ENCODE data around the gene GIGYF2.

The GIGYF2 gene

DNA sequence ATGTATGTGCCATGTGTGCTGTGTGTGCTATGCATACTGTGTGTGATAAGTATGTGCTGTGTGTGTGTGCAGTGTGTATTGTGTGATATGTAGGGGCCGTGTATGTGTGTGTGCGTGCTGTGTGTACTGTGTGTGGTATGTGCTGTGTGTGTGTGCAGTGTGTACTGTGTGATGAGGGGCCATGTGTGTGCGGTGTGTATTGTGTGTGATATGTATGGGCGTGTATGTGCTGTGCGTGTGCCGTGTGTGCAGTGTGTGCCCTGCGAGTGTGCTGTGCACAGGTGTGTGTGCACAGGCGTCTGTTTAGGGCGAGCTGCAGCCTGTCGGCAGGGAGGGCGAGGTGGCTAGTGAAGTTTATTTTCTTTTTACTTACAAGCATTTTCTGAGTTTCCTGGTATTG, 189.0 kb downstream of the GIGYF2 start:
- ATAC-seq (no peak), DNase-seq (no peak)
- H3K4me3 Mint-ChIP-seq: no peak overlapping the region
- peaks cover 10% of the 10 kb centered on the region for H3K27me3 Mint-ChIP-seq
- H3K27ac Mint-ChIP-seq: no peak overlapping the region
- H3K9me3 Mint-ChIP-seq: no peaks in the 10 kb centered on the region
- no peaks in the 10 kb centered on the region for H3K36me3 Mint-ChIP-seq (ENCODE audit: low read depth)
- H3K4me1 Mint-ChIP-seq: no peaks in the 10 kb centered on the region

DNA sequence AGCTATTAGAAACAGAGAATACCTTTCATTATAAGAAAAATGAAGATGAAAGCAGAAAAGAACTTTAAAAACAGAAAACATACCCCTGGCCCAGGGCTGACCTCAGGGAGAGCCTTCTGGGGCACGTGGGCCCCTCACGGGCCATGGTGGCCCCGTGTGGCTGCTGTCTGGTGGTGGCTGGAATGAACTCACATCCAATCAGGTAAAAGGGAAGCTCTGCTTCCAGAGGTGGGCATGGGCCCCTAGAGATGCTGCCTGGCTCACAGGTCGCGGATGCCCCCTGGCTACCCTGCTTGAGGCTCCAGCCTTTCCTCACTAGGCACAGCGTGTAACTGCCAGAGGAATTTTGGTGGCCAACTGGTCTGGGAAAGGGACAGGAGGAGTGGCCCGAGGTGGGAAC, 189.5 kb downstream of the GIGYF2 start:
- Mint-ChIP-seq H3K36me3 (ENCODE audit: low read depth) (no peaks in the 10 kb centered on the region), H3K4me1 (no peaks in the 10 kb centered on the region), H3K4me3 (no peak overlapping the region), H3K27ac (no peak overlapping the region), H3K9me3 (no peaks in the 10 kb centered on the region), H3K27me3 (peaks cover 14% of the 10 kb centered on the region)
- no peak for DNase-seq
- no peak for ATAC-seq

DNA sequence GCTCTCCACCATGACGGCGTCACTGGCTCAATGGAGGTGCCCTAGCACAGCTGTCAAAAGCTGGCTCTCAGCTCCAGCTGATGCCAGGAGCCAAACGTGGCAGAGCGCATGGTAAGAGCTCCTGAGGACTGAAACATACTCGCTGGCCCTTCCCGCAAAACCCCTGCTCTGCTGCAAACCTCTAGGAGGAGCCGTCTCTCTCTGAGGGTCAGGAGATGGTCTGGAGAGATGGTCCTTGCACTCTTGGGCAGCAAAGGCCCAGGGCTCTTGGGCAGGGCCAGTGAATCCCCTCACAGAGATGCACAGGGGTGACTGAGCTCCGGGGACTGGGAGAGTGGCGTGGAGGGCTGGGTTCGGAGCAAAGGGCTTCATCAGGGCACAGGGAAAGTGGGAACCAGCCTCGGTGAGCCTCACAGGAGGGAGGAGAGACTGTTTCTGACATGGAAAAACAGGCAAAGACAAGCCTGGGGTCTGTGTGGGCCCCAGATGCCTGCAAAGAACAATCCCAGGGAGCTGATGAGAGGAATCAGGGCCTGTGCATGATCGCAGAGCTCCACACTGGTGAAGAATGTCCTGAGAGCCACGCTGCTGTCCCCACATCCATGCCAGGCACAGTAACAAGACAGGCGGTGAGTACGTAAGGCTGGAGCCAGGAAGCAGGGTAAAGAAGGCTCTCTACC, 190.2 kb downstream of the GIGYF2 start:
- no peaks in the 10 kb centered on the region for H3K36me3 Mint-ChIP-seq (ENCODE audit: low read depth)
- ATAC-seq (no peak), DNase-seq (no peak)
- peaks cover 18% of the 10 kb centered on the region for H3K27me3 Mint-ChIP-seq
- H3K27ac Mint-ChIP-seq: no peak overlapping the region
- no peaks in the 10 kb centered on the region for H3K4me1 Mint-ChIP-seq
- no peaks in the 10 kb centered on the region for H3K9me3 Mint-ChIP-seq
- no peak overlapping the region for H3K4me3 Mint-ChIP-seq

DNA sequence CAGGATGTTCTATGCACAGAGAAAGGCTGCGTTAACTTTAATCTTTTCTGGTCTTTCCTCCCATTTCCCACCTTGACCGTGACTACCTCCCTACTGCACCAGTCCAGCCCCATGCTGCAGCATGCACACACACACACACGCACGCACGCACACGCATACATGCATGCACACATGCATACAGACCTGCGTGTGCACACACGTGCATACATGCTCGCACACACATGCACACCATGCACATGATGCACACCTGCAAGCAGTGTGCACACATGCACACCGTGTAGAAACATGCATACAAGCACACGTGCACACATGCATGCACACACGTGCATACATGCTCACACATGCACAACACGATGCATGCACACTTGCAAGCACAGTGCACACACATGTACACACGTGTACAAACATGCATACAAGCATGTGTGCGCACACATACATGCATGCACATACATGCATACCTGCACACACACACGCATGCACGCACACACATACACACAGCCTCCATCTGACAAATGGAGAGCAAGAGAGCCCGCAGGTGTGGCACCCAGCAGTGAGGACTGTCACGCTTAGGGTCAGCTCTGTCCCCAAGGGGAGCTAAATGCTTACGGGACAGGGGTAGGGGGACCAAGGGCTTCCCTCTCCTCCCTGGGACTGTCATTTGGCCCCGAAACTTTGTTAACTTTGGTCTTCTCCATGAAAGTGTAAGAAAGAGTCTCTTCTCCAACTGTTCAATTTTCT, 191.1 kb downstream of the GIGYF2 start:
- Mint-ChIP-seq H3K27ac (no peak overlapping the region), H3K9me3 (no peaks in the 10 kb centered on the region), H3K4me3 (no peak overlapping the region), H3K4me1 (no peaks in the 10 kb centered on the region), H3K27me3 (peaks cover 20% of the 10 kb centered on the region), H3K36me3 (ENCODE audit: low read depth) (no peaks in the 10 kb centered on the region)
- ATAC-seq (no peak), DNase-seq (no peak)

DNA sequence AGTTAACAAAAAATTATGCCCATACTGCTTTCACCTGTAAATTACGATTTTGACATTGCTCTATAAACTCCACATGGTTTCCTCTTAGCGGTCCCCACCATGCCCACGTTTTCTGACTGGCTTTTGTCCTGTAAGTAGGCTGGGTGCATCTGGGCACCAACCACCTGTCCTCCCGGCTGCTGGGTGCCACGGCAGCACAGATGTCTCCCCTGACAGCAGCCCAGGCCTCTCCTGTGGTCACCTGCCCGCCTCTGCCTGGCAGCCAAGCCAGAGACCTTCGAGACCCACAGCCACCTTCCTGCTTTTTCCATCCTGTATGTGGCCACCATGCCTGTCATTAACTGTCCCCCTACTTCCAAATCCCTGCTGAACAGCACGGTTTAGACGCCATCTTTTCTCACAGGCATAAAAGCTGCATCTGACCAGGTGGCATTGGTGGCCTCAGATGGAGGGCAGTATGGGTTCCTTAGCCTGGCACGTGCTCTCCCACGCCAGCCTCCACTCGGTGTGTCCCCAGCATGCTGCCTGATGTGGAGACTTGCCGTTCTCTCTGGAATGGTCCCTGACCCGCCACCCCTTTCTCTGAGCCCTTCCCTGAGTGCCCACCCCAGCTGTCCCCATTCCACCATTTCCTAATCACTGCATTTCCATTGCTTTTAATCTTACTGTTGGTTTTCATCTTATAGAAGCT, 191.9 kb downstream of the GIGYF2 start:
- ATAC-seq: no peak
- no peak overlapping the region for H3K27ac Mint-ChIP-seq
- H3K4me1 Mint-ChIP-seq: no peaks in the 10 kb centered on the region
- H3K36me3 Mint-ChIP-seq (ENCODE audit: low read depth): no peaks in the 10 kb centered on the region
- DNase-seq: no peak
- H3K9me3 Mint-ChIP-seq: no peaks in the 10 kb centered on the region
- peaks cover 20% of the 10 kb centered on the region for H3K27me3 Mint-ChIP-seq
- no peak overlapping the region for H3K4me3 Mint-ChIP-seq

DNA sequence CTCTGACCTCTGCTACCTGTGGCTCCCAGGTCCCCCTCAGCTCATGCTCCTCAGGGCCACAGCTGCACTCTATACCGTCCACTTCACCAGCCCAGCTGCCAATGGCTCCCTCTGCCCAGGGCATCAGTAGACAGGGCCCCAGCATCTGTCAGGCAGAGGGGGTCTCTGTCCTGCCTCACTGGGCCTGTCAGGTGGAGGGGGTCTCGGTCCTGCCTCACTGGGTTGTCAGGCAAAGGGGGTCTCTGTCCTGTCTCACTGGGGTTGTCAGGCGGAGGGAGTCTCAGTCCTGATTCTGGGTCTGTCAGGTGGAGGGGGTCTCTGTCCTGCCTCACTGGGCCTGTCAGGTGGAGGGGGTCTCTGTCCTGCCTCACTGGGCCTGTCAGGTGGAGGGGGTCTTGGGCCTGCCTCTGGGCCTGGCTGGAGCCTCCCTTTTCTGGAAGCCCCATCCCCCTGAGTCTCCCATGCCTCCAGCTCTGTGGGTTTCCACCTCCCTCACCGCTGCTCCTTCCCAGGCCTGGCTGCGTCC, 192.8 kb downstream of the GIGYF2 start:
- Mint-ChIP-seq H3K4me3 (no peak overlapping the region), H3K9me3 (no peaks in the 10 kb centered on the region), H3K36me3 (ENCODE audit: low read depth) (no peaks in the 10 kb centered on the region), H3K27me3 (peaks cover 24% of the 10 kb centered on the region), H3K4me1 (no peaks in the 10 kb centered on the region), H3K27ac (no peak overlapping the region)
- DNase-seq (no peak), ATAC-seq (no peak)

DNA sequence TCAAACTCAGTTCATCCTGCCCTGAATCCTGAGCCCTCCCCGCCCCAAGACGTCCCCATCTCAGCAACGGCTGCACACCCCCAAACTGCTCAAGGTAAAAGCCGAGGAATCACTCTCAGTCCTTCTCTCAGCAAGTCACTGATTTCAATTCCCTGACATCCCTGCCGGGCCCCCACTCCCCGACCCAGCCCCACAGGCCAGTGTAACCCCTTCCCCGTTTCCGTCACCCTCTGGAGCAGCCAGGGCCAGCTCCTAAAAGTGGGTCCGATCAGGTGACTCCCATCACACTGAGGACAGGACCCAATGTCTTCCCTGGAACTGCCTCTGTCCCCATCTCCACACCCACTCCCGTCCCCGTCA, 193.4 kb downstream of the GIGYF2 start:
- Mint-ChIP-seq H3K4me3 (no peak overlapping the region), H3K27ac (no peak overlapping the region)

DNA sequence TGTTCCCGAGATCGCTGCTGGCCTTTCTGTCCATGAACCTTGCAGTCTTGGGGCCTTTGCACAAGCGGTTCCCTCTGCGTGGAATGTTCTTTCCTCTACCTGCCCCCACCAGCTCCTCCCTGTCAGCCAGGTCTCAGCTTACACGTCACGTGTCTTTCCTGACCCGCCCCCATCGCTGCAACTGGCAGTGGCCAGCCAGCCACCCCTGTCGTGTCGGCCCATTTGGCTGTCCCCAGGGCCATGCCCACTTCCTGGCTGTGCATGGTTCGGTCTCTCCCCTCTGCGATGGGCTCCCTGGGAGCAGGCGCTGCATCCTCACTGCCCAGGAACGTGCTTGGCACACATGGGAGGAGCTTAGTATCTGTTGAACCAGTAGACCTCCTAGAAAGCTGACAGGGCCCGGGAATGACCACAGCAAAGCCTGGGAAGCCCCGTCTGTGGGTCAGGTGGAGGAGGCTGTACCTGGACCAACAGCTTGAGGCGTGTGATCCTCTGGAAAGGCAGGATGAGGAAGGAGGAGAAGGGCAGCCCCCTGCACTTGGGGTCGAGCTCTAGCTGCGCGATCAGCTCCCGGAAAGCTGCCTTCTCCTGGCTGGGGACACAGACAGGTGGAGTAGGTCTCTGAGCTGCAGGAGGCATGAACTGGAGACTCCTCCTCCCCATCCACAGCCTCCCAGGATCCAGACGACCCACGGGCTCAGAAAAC, 193.9 kb downstream of the GIGYF2 start:
- no peak for DNase-seq
- H3K36me3 Mint-ChIP-seq (ENCODE audit: low read depth): no peaks in the 10 kb centered on the region
- no peak overlapping the region for H3K4me3 Mint-ChIP-seq

More for the DNA sequence above, 193.4 kb downstream of the GIGYF2 start:
- no peaks in the 10 kb centered on the region for H3K9me3 Mint-ChIP-seq
- H3K4me1 Mint-ChIP-seq: no peaks in the 10 kb centered on the region
- H3K27me3 Mint-ChIP-seq: peaks cover 24% of the 10 kb centered on the region
- DNase-seq (no peak), ATAC-seq (no peak)
- H3K36me3 Mint-ChIP-seq (ENCODE audit: low read depth): no peaks in the 10 kb centered on the region

DNA sequence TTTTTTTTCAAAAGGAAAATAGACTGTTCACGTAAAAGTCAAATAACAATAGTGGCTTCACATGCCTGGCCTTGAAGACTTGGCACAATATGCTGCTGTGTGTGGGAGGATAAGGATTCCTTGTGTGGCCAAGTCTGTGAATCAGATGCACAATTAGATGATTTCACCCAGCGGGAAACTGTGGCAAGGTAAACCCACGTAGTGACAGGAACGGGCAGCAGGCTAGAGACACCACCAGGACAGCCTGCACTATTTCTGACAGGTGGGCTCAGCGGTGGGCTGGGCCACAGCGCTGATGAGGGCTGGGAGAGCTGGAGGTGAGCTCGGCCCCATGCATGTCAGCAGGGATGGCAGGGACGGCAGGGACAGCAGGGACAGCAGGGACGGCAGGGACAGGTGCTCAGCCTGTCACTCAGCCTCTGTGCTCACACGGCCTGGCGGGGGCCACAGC, 194.5 kb downstream of the GIGYF2 start:
- H3K36me3 Mint-ChIP-seq (ENCODE audit: low read depth): no peaks in the 10 kb centered on the region
- no peak for ATAC-seq
- H3K4me1 Mint-ChIP-seq: peaks cover 4% of the 10 kb centered on the region
- no peak for DNase-seq
- no peak overlapping the region for H3K27ac Mint-ChIP-seq
- H3K4me3 Mint-ChIP-seq: no peak overlapping the region
- no peaks in the 10 kb centered on the region for H3K9me3 Mint-ChIP-seq
- peaks cover 24% of the 10 kb centered on the region for H3K27me3 Mint-ChIP-seq

More for the DNA sequence above, 193.9 kb downstream of the GIGYF2 start:
- Mint-ChIP-seq H3K4me1 (peaks cover 2% of the 10 kb centered on the region), H3K9me3 (no peaks in the 10 kb centered on the region), H3K27me3 (peaks cover 24% of the 10 kb centered on the region), H3K27ac (no peak overlapping the region)
- no peak for ATAC-seq

DNA sequence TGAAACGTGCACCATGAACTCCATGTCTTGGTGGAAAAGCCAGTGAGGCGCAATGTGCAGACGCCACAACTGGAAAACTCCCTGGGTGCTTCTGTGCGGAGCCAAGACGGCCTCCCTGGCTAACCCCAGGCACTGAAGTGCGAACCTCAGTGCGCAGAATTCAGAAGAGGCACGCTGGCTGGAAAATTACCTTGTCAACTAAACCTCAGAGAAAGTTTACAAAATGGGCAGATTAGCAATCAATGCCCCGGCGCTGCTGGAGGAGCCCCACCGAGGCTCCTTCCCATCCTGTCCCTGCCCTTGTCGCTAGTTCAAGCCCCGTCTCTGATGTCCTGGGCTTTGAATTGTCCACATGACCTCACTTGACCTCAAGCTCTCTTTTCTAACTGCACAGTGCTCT, 195.1 kb downstream of the GIGYF2 start:
- no peak overlapping the region for H3K27ac Mint-ChIP-seq
- H3K36me3 Mint-ChIP-seq (ENCODE audit: low read depth): no peaks in the 10 kb centered on the region
- peaks cover 24% of the 10 kb centered on the region for H3K27me3 Mint-ChIP-seq
- ATAC-seq (no peak), DNase-seq (no peak)
- H3K9me3 Mint-ChIP-seq: no peaks in the 10 kb centered on the region
- no peak overlapping the region for H3K4me3 Mint-ChIP-seq
- peaks cover 4% of the 10 kb centered on the region for H3K4me1 Mint-ChIP-seq

DNA sequence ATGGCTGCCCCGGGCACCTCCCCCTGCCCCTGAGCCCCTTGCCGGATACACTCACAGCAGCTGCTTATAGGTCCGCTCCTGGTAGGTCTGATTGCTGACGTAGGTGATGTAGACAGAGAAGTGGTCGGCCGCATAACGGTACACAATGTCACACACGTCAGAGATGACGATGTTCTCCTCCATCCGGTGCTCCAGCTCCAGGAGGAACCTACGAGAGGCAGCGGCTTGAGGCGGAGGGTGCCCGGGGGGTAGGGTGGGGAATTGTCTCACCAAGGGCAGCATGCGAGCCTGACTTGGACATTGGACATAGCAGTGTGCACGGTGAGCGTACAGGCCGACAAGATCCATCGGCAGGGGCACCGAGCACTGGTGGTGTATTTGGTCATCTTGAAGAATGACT, 195.7 kb downstream of the GIGYF2 start:
- H3K27ac Mint-ChIP-seq: no peak overlapping the region
- DNase-seq (no peak), ATAC-seq (no peak)
- H3K9me3 Mint-ChIP-seq: no peaks in the 10 kb centered on the region
- H3K4me3 Mint-ChIP-seq: no peak overlapping the region
- no peaks in the 10 kb centered on the region for H3K36me3 Mint-ChIP-seq (ENCODE audit: low read depth)
- H3K4me1 Mint-ChIP-seq: peaks cover 4% of the 10 kb centered on the region
- H3K27me3 Mint-ChIP-seq: peaks cover 24% of the 10 kb centered on the region

DNA sequence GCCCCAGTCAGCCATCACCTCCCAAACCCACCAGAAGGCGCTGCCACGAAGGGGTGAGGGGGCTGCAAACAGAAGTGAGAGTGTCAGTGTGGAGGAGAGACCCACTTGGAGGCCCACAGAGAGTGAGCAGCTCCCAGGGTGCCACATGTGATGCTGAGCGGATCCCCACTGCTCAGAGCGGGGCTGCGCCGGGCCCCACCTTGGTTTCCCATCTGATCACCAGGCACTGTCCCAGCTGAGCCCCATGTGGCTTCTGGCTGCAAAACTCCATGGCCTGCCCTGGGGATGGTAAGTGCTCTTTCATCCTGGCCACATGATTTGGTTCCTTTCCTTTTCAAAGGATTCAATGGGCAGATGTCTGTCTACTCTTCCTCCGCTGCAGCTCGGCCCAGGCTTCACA, 196.7 kb downstream of the GIGYF2 start:
- Mint-ChIP-seq H3K27me3 (peaks cover 24% of the 10 kb centered on the region), H3K27ac (no peak overlapping the region), H3K36me3 (ENCODE audit: low read depth) (no peaks in the 10 kb centered on the region), H3K4me3 (no peak overlapping the region), H3K9me3 (no peaks in the 10 kb centered on the region), H3K4me1 (peaks cover 4% of the 10 kb centered on the region)
- ATAC-seq (no peak), DNase-seq (no peak)

DNA sequence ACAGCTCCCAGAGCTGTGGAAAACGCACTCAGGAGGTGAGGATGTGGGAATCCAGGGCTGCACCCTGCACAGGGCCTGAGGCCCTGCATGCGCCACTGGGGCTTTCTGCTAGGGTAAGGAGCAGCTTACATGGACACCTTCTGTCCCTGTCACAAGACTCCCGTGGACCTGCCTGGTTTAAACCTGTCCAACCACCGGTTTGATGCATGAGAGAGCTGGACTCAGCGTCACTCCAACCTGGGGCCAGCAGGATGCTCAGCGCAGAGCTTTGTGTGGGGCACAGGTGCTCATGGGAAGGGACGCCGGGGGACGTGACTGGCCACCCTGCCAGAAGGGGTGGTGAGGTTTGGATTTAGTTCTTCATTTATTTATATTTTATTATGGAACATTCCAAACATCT, 197.1 kb downstream of the GIGYF2 start:
- ATAC-seq (no peak), DNase-seq (no peak)
- peaks cover 24% of the 10 kb centered on the region for H3K27me3 Mint-ChIP-seq
- no peak overlapping the region for H3K4me3 Mint-ChIP-seq
- H3K36me3 Mint-ChIP-seq (ENCODE audit: low read depth): no peaks in the 10 kb centered on the region
- H3K4me1 Mint-ChIP-seq: peaks cover 4% of the 10 kb centered on the region
- H3K27ac Mint-ChIP-seq: no peak overlapping the region
- H3K9me3 Mint-ChIP-seq: no peaks in the 10 kb centered on the region

DNA sequence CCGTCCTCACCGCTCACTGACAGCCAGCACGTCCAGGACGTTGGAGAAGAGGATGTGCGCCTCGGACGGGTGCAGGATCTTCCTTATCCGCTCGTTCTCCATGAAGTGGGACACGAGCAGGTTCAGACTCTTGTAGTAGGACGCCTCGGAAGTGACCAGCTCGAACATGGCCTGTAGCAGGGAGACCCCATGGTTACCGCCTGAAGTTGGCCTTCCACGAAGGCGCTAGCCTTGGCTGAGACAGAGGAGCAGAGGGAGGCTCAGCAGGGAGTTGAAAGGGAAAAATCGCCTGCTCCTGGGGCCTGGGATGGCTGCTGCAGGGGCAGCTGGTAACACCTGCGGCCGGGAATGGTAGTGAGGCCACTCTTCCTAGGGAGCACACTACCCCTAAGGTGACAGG, 197.6 kb downstream of the GIGYF2 start:
- H3K27ac Mint-ChIP-seq: no peak overlapping the region
- H3K4me3 Mint-ChIP-seq: no peak overlapping the region
- peaks cover 24% of the 10 kb centered on the region for H3K27me3 Mint-ChIP-seq
- peaks cover 4% of the 10 kb centered on the region for H3K4me1 Mint-ChIP-seq
- ATAC-seq (no peak), DNase-seq (no peak)
- no peaks in the 10 kb centered on the region for H3K9me3 Mint-ChIP-seq
- no peaks in the 10 kb centered on the region for H3K36me3 Mint-ChIP-seq (ENCODE audit: low read depth)
